Endometrial microvascular endothelial cells (primary cell): ENCODE results near the gene SYNJ2BP. TPM values are rescaled to one million over a fixed set of nuclear protein-coding genes. Genes with fewer than 3 reads are reported as not detected.

Experiments used
- in situ Hi-C: cut with HindIII; loops from 2 replicates; pipeline ENCODE4 v1.10.0; 2017; ENCODE audit warnings: low sequenced_read_pairs, low pct_unique_long_range_greater_than_20kb; ENCODE audit errors: inconsistent ontology term
- total RNA-seq: library from RNA; depleted of rRNA; stranded (reverse); fragments of >200 nt; gene quantifications from one replicate; pipeline ENCODE4 v1.2.3, GENCODE V29; 2015; ENCODE audit errors: inconsistent ontology term

SYNJ2BP gene
- total RNA-seq, 1 donor from 2014 or later: 9.7 TPM

GRCh38 chr14:70397746-70398145 lies 19.1 kb downstream of the SYNJ2BP start:
- in situ Hi-C loops: no loop called here

DNA sequence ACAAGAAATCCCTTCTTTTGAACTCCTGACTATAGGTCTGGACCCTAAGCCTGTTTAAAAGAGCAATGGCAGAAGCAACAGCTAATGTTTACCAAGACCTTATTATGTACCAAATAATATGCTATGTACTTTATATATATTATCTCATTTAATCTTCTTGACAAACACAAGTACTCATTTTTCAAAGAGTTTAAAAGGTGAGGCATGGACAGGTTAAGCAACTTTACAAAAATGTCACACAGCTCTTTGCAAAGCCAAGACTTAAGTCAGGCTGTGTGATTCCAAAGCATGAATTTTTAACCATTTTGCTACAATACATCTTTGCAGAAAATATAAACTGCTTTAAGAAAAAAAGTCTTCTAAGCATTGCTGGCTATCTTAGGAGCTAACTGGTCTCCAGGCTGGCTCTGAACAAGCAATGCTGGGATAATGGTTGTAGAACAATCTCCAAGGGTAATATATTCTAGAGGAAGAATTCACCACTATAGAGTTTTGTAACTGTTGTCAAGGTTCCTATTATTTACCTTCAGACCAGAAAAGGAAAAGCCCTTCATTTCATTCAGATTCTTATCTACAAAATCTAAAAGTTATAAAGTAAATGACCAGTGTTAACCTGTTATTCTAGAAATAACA lies 22.1 kb downstream of the SYNJ2BP start:
- in situ Hi-C loops: no loop called here

- in situ Hi-C loops: no loop called here
Observed at GRCh38 chr14:70392676-70393075, 24.2 kb downstream of the SYNJ2BP start.

- in situ Hi-C loops: no loop called here
Observed at GRCh38 chr14:70391493-70392391, 25.1 kb downstream of the SYNJ2BP start.

GRCh38 chr14:70382536-70382935 lies 34.4 kb downstream of the SYNJ2BP start:
- in situ Hi-C loops: no loop called here

DNA sequence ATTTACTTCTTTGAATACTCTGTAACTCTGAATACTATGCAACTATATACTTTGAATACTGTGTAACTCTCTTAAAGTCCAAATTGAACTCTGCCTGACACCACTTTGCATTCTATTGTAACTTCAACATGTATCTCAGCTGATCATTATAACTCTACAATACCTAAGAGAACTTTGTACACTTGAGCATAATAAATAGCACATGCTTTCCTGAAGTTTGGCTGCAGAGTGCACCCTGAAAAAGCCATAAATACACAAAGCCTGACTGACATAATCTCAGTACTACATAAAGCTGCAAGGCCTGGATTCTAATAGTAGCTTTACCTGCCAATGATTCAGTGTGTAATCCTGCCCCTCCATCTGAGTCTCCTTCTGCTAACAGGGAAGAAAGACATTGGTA lies 36.1 kb downstream of the SYNJ2BP start:
- in situ Hi-C loops: no loop called here

DNA sequence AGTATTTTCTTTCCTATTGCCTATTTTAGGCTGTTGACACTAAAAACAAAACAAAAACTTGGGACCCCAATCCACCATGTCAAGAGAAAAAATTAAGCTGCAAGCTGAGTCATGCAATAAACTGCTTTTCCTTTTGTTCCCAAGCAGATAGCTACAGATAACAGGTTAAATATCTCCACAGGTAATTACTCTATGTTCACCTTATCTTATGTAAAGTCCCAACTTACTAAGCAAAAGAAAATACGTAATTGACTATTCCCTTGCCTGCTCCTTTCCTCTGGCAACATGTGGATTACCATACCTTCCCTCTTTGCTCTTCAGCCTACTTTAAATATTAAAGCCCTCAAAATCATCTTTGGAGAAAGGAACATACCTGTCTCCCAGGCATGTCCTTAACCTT lies 38.2 kb downstream of the SYNJ2BP start:
- in situ Hi-C loops: no loop called here

Other genes starting within 250 kb of the SYNJ2BP start
- gene SLC8A3, start 228.1 kb downstream of the SYNJ2BP start, total RNA-seq: not detected
- 50.8 TPM for gene COX16, start 57.4 kb downstream of the SYNJ2BP start, total RNA-seq
- gene ADAM21, start 35.1 kb upstream of the SYNJ2BP start, total RNA-seq: 0.65 TPM
- gene ADAM20, start 117.9 kb upstream of the SYNJ2BP start, total RNA-seq: not detected
- gene MED6, start 183.6 kb upstream of the SYNJ2BP start, total RNA-seq: 31.1 TPM
- not detected for gene TTC9, start 224.8 kb upstream of the SYNJ2BP start, total RNA-seq